ENCODE results near the gene ASIC1.

Gene ASIC1

DNA sequence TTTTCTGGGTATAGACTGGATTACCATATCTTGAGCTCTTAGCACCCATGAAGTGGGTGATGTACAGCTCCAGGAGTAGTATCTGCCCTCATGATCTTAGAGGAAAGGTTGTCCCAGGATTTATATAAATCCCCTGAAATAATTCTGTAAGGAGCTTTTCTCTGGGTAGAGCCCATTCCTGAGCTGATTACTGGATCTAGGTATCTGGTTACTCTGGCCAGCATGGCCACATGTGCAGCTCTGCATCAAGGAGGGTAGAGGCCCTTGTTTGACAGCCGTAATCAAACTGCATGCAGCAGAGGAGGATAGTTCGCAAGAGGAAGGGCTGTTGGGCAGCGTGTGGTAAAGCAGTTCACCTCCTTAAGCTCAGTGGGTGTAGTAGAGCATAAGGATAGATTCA lies 63.1 kb downstream of the ASIC1 start:
- no peak for TF ChIP-seq CTCF (IDR thresholded peaks at IDR 0.05)
- Histone ChIP-seq H3K9me3 (ENCODE audit: control insufficient read depth, low read length) (no peaks in the 10 kb centered on the region), H3K4me2 (ENCODE audit: low read length) (no peak overlapping the region), H3K4me1 (peaks cover 5% of the 10 kb centered on the region), H3K36me3 (ENCODE audit: control insufficient read depth, insufficient read depth, low read length) (no peaks in the 10 kb centered on the region), H3K4me3 (ENCODE audit: low read depth, low read length) (no peak overlapping the region), H3K27me3 (ENCODE audit: control insufficient read depth, insufficient read depth, low read length) (no peaks in the 10 kb centered on the region), H3K27ac (no peak overlapping the region), H2AFZ (no peak overlapping the region), H3K9ac (no peak overlapping the region), H3K79me2 (peaks cover 84% of the 10 kb centered on the region)

DNA sequence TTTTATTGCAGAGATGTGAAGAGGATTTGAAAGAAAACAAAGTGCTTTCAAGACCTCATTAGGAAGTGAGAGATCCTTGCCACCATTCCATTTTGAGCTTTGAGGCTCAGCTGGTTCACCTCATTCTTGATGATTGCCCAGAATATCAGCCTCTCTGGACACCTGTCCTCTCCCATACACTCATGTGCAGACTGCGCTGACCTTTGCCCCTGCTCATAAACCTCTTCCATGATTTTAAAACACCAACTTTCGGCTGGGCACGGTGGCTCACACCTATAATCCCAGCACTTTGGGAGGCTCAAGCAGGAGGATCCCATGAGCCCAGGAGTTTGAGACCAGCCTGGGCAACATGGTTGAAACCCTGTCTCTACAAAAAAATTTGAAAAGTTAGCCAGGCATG lies 63.6 kb downstream of the ASIC1 start:
- H3K79me2 ChIP-seq, result peaks cover 82% of the 10 kb centered on the region
- no peaks in the 10 kb centered on the region for H3K36me3 ChIP-seq (ENCODE audit: control insufficient read depth, insufficient read depth, low read length)
- no peak overlapping the region for H2AFZ ChIP-seq
- no peak overlapping the region for H3K27ac ChIP-seq
- peaks cover 5% of the 10 kb centered on the region for H3K4me1 ChIP-seq
- no peaks in the 10 kb centered on the region for H3K27me3 ChIP-seq (ENCODE audit: control insufficient read depth, insufficient read depth, low read length)
- no peak overlapping the region for H3K4me3 ChIP-seq (ENCODE audit: low read depth, low read length)
- TF ChIP-seq CTCF (IDR thresholded peaks at IDR 0.05), result no peak
- H3K9ac ChIP-seq, result no peak overlapping the region
- H3K9me3 ChIP-seq (ENCODE audit: control insufficient read depth, low read length), result no peaks in the 10 kb centered on the region
- H3K4me2 ChIP-seq (ENCODE audit: low read length), result no peak overlapping the region

- Histone ChIP-seq H3K4me2 (ENCODE audit: low read length) (no peak overlapping the region), H3K79me2 (peaks cover 76% of the 10 kb centered on the region), H3K27ac (no peak overlapping the region), H3K27me3 (ENCODE audit: control insufficient read depth, insufficient read depth, low read length) (no peaks in the 10 kb centered on the region), H3K4me1 (peaks cover 4% of the 10 kb centered on the region), H3K9me3 (ENCODE audit: control insufficient read depth, low read length) (no peaks in the 10 kb centered on the region), H2AFZ (no peak overlapping the region), H3K4me3 (ENCODE audit: low read depth, low read length) (no peak overlapping the region), H3K36me3 (ENCODE audit: control insufficient read depth, insufficient read depth, low read length) (no peaks in the 10 kb centered on the region), H3K9ac (no peak overlapping the region)
- no peak for TF ChIP-seq CTCF (IDR thresholded peaks at IDR 0.05)
Observed at GRCh38 chr12:50121641-50122040, 64.2 kb downstream of the ASIC1 start.

GRCh38 chr12:50123203-50123602 lies 65.8 kb downstream of the ASIC1 start:
- TF ChIP-seq CTCF (IDR thresholded peaks at IDR 0.05), result no peak
- Histone ChIP-seq H3K4me2 (ENCODE audit: low read length) (no peak overlapping the region), H3K4me1 (peaks cover 2% of the 10 kb centered on the region), H3K9me3 (ENCODE audit: control insufficient read depth, low read length) (no peaks in the 10 kb centered on the region), H3K79me2 (peaks cover 72% of the 10 kb centered on the region), H3K36me3 (ENCODE audit: control insufficient read depth, insufficient read depth, low read length) (no peaks in the 10 kb centered on the region), H2AFZ (no peak overlapping the region), H3K27ac (no peak overlapping the region), H3K27me3 (ENCODE audit: control insufficient read depth, insufficient read depth, low read length) (no peaks in the 10 kb centered on the region), H3K9ac (no peak overlapping the region), H3K4me3 (ENCODE audit: low read depth, low read length) (no peak overlapping the region)

GRCh38 chr12:50127546-50127945 lies 70.2 kb downstream of the ASIC1 start:
- TF ChIP-seq CTCF (IDR thresholded peaks at IDR 0.05), result no peak
- Histone ChIP-seq H3K4me2 (ENCODE audit: low read length) (no peak overlapping the region), H3K4me3 (ENCODE audit: low read depth, low read length) (no peak overlapping the region), H3K79me2 (peaks cover 49% of the 10 kb centered on the region), H3K4me1 (no peaks in the 10 kb centered on the region), H3K36me3 (ENCODE audit: control insufficient read depth, insufficient read depth, low read length) (no peaks in the 10 kb centered on the region), H3K27ac (no peak overlapping the region), H3K9me3 (ENCODE audit: control insufficient read depth, low read length) (no peaks in the 10 kb centered on the region), H3K9ac (no peak overlapping the region), H3K27me3 (ENCODE audit: control insufficient read depth, insufficient read depth, low read length) (no peaks in the 10 kb centered on the region), H2AFZ (no peak overlapping the region)
